Activated CD8-positive, alpha-beta T cell treated with anti-CD3 and anti-CD28 coated beads, Interleukin-2, amount 10 ng/mL, durations not matched to agents 7 days and 5 days (primary cell): ENCODE data around the gene PRCP. TPM values are rescaled to one million over a fixed set of nuclear protein-coding genes. Genes with fewer than 3 reads are reported as not detected.

Source experiments
- ATAC-seq: fragments of 150-1000 bp; cut with Tn5 transposase; one replicate; pipeline ENCODE4 v1.10.0; 2021; ENCODE audit warnings: moderate library complexity
- CTCF ChIA-PET: fragments of 350-600 bp; sonication (Branson Sonifier 250); formaldehyde crosslinking; loops from one replicate; lab custom pipeline; 2021; ENCODE audit warnings: antibody characterized with exemption; lab: Charles Lee
- POLR2A ChIA-PET: fragments of 350-600 bp; sonication (Branson Sonifier 250); formaldehyde crosslinking; loops from one replicate; lab custom pipeline; 2021; ENCODE audit warnings: antibody characterized with exemption; lab: Charles Lee
- DNase-seq: peaks from one replicate; pipeline ENCODE4 v3.0.0-alpha.2; 2020
- H3K27ac Mint-ChIP-seq: one replicate; pipeline ENCODE4 v1.8.0; 2021; ENCODE audit warnings: mild to moderate bottlenecking, mixed read lengths
- H3K27me3 Mint-ChIP-seq: one replicate; pipeline ENCODE4 v1.8.0; 2021; ENCODE audit warnings: low read depth, mixed read lengths
- H3K36me3 Mint-ChIP-seq: one replicate; pipeline ENCODE4 v1.8.0; 2021; ENCODE audit warnings: low read depth, mixed read lengths
- H3K4me1 Mint-ChIP-seq: one replicate; pipeline ENCODE4 v1.8.0; 2021; ENCODE audit warnings: low read depth, mixed read lengths
- H3K4me3 Mint-ChIP-seq: one replicate; pipeline ENCODE4 v1.8.0; 2021; ENCODE audit warnings: mild to moderate bottlenecking, mixed read lengths
- H3K9me3 Mint-ChIP-seq: one replicate; pipeline ENCODE4 v1.8.0; 2022; ENCODE audit warnings: mixed read lengths; ENCODE audit not compliant: insufficient read depth
- total RNA-seq, 2 experiments: library from RNA; stranded (reverse); gene quantifications; one replicate each; pipeline ENCODE4 v1.2.3, GENCODE V29; 2021

PRCP gene
- total RNA-seq, 2 experiments from 2014 or later, result 17.2 to 18.2 TPM

- no peak for ATAC-seq
- DNase-seq, result no peak
- H3K27ac Mint-ChIP-seq, result no peak overlapping the region
- ChIA-PET POLR2A (no interaction called here), CTCF (no interaction called here)
- peaks cover 7% of the 10 kb centered on the region for H3K27me3 Mint-ChIP-seq
- H3K4me1 Mint-ChIP-seq, result no peaks in the 10 kb centered on the region
- H3K36me3 Mint-ChIP-seq, result no peaks in the 10 kb centered on the region
- H3K4me3 Mint-ChIP-seq, result no peak overlapping the region
- no peaks in the 10 kb centered on the region for H3K9me3 Mint-ChIP-seq
These were observed 103.0 kb downstream of the PRCP start for GRCh38 chr11:82796998-82797961.

GRCh38 chr11:82794490-82794889 is 105.7 kb downstream of the PRCP start:
- POLR2A ChIA-PET, result no interaction called here
- no peaks in the 10 kb centered on the region for H3K9me3 Mint-ChIP-seq

GRCh38 chr11:82792822-82793569 is 107.2 kb downstream of the PRCP start:
- DNase-seq (no peak), ATAC-seq (no peak)
- POLR2A ChIA-PET, result interaction anchor here (0.6 kb wide), 1 partner anchor 1027 kb away, joined by 3 read pairs; no protein-coding TSS in a partner anchor
- no peaks in the 10 kb centered on the region for H3K4me1 Mint-ChIP-seq
- no peaks in the 10 kb centered on the region for H3K9me3 Mint-ChIP-seq
- CTCF ChIA-PET, result no interaction called here
- H3K36me3 Mint-ChIP-seq, result no peaks in the 10 kb centered on the region
- no peak overlapping the region for H3K4me3 Mint-ChIP-seq
- no peaks in the 10 kb centered on the region for H3K27me3 Mint-ChIP-seq
- H3K27ac Mint-ChIP-seq, result no peak overlapping the region

More at GRCh38 chr11:82794490-82794889, 105.7 kb downstream of the PRCP start:
- H3K4me1 Mint-ChIP-seq, result no peaks in the 10 kb centered on the region
- ATAC-seq (no peak), DNase-seq (no peak)
- CTCF ChIA-PET, result interaction anchor here (1.1 kb wide), 1 partner anchor 73 kb away, joined by 3 read pairs; no protein-coding TSS in a partner anchor
- no peak overlapping the region for H3K4me3 Mint-ChIP-seq
- peaks cover 2% of the 10 kb centered on the region for H3K27me3 Mint-ChIP-seq
- no peak overlapping the region for H3K27ac Mint-ChIP-seq
- H3K36me3 Mint-ChIP-seq, result no peaks in the 10 kb centered on the region

- DNase-seq (no peak), ATAC-seq (no peak)
- H3K9me3 Mint-ChIP-seq, result no peaks in the 10 kb centered on the region
- H3K4me1 Mint-ChIP-seq, result no peaks in the 10 kb centered on the region
- H3K27me3 Mint-ChIP-seq, result no peaks in the 10 kb centered on the region
- CTCF ChIA-PET, result no interaction called here
- no peak overlapping the region for H3K4me3 Mint-ChIP-seq
- POLR2A ChIA-PET, result no interaction called here
- H3K36me3 Mint-ChIP-seq, result no peaks in the 10 kb centered on the region
- H3K27ac Mint-ChIP-seq, result no peak overlapping the region
These were observed 107.9 kb downstream of the PRCP start for GRCh38 chr11:82792319-82792718.

GRCh38 chr11:82791779-82792178 is 108.5 kb downstream of the PRCP start:
- H3K27ac Mint-ChIP-seq, result no peak overlapping the region
- no peak overlapping the region for H3K4me3 Mint-ChIP-seq
- no peaks in the 10 kb centered on the region for H3K4me1 Mint-ChIP-seq
- ChIA-PET POLR2A (no interaction called here), CTCF (interaction anchor here (1.1 kb wide), 1 partner anchor 16 kb away, joined by 3 read pairs; no protein-coding TSS in a partner anchor)
- no peak for ATAC-seq
- no peaks in the 10 kb centered on the region for H3K36me3 Mint-ChIP-seq
- H3K27me3 Mint-ChIP-seq, result no peaks in the 10 kb centered on the region
- H3K9me3 Mint-ChIP-seq, result no peaks in the 10 kb centered on the region
- DNase-seq, result no peak

- no peaks in the 10 kb centered on the region for H3K27me3 Mint-ChIP-seq
These were observed 109.3 kb downstream of the PRCP start for GRCh38 chr11:82790723-82791484.

GRCh38 chr11:82787981-82788380 is 112.2 kb downstream of the PRCP start:
- no peak overlapping the region for H3K4me3 Mint-ChIP-seq
- ATAC-seq (no peak), DNase-seq (no peak)
- ChIA-PET POLR2A (no interaction called here), CTCF (no interaction called here)
- H3K36me3 Mint-ChIP-seq, result no peaks in the 10 kb centered on the region
- no peaks in the 10 kb centered on the region for H3K9me3 Mint-ChIP-seq
- H3K27me3 Mint-ChIP-seq, result peaks cover 10% of the 10 kb centered on the region
- no peak overlapping the region for H3K27ac Mint-ChIP-seq
- no peaks in the 10 kb centered on the region for H3K4me1 Mint-ChIP-seq

More at GRCh38 chr11:82790723-82791484, 109.3 kb downstream of the PRCP start:
- no peak for DNase-seq
- Mint-ChIP-seq H3K36me3 (no peaks in the 10 kb centered on the region), H3K9me3 (no peaks in the 10 kb centered on the region), H3K4me1 (no peaks in the 10 kb centered on the region), H3K27ac (no peak overlapping the region), H3K4me3 (no peak overlapping the region)
- CTCF ChIA-PET, result interaction anchor here (1.1 kb wide), 1 partner anchor 15 kb away, joined by 3 read pairs; no protein-coding TSS in a partner anchor
- POLR2A ChIA-PET, result no interaction called here
- ATAC-seq, result no peak

- Mint-ChIP-seq H3K9me3 (no peaks in the 10 kb centered on the region), H3K4me3 (no peak overlapping the region), H3K27me3 (peaks cover 10% of the 10 kb centered on the region), H3K4me1 (no peaks in the 10 kb centered on the region), H3K27ac (no peak overlapping the region), H3K36me3 (no peaks in the 10 kb centered on the region)
- DNase-seq (no peak), ATAC-seq (no peak)
- CTCF ChIA-PET, result interaction anchor here (1.2 kb wide), 1 partner anchor 81 kb away, joined by 4 read pairs; no protein-coding TSS in a partner anchor
- POLR2A ChIA-PET, result no interaction called here
These were observed 113.4 kb downstream of the PRCP start for GRCh38 chr11:82786836-82787235.

- Mint-ChIP-seq H3K36me3 (no peaks in the 10 kb centered on the region), H3K9me3 (no peaks in the 10 kb centered on the region), H3K4me3 (no peak overlapping the region), H3K27ac (no peak overlapping the region), H3K27me3 (peaks cover 10% of the 10 kb centered on the region), H3K4me1 (no peaks in the 10 kb centered on the region)
- ChIA-PET CTCF (interaction anchor here (1.2 kb wide), 1 partner anchor 81 kb away, joined by 4 read pairs; no protein-coding TSS in a partner anchor), POLR2A (no interaction called here)
- DNase-seq (no peak), ATAC-seq (no peak)
These were observed 114.2 kb downstream of the PRCP start for GRCh38 chr11:82786001-82786400.

- peaks cover 15% of the 10 kb centered on the region for H3K27me3 Mint-ChIP-seq
- H3K4me3 Mint-ChIP-seq, result no peak overlapping the region
- DNase-seq, result no peak
- CTCF ChIA-PET, result no interaction called here
- no peak overlapping the region for H3K27ac Mint-ChIP-seq
- ATAC-seq, result no peak
- POLR2A ChIA-PET, result no interaction called here
- no peaks in the 10 kb centered on the region for H3K36me3 Mint-ChIP-seq
- H3K9me3 Mint-ChIP-seq, result no peaks in the 10 kb centered on the region
- no peaks in the 10 kb centered on the region for H3K4me1 Mint-ChIP-seq
These were observed 117.3 kb downstream of the PRCP start for GRCh38 chr11:82782825-82783374.

GRCh38 chr11:82778776-82779175 is 121.5 kb downstream of the PRCP start:
- Mint-ChIP-seq H3K4me3 (no peak overlapping the region), H3K27ac (no peak overlapping the region), H3K36me3 (no peaks in the 10 kb centered on the region), H3K27me3 (peaks cover 19% of the 10 kb centered on the region), H3K4me1 (no peaks in the 10 kb centered on the region), H3K9me3 (no peaks in the 10 kb centered on the region)
- ChIA-PET CTCF (interaction anchor here (1.0 kb wide), 1 partner anchor 88 kb away, joined by 3 read pairs; no protein-coding TSS in a partner anchor), POLR2A (no interaction called here)
- DNase-seq (no peak), ATAC-seq (no peak)
